Hepatocyte (in vitro differentiated cells): ENCODE measurements around the gene SPSB1. TPM values are rescaled to one million over a fixed set of nuclear protein-coding genes. Genes with fewer than 3 reads are reported as not detected.

ENCODE experiments used
- DNase-seq: peaks from one replicate; pipeline ENCODE4 v3.0.0-alpha.2; 2016; ENCODE audit warnings: low spot score
- H2AFZ ChIP-seq: fragments of 200-600 bp; sonication (generic); 2 replicates; pipeline ENCODE4 v1.6.0; 2016; ENCODE audit warnings: antibody characterized with exemption, mild to moderate bottlenecking
- H3K27ac ChIP-seq: fragments of 200-600 bp; sonication (generic); 2 replicates; pipeline ENCODE4 v1.5.1; 2016; ENCODE audit warnings: mild to moderate bottlenecking
- H3K27me3 ChIP-seq: fragments of 200-600 bp; sonication (generic); 2 replicates; pipeline ENCODE4 v1.6.1; 2016
- H3K36me3 ChIP-seq: fragments of 200-600 bp; sonication (generic); replicated peaks from 2 replicates; pipeline ENCODE4 v1.5.1; 2016; ENCODE audit warnings: low read depth; ENCODE audit not compliant: insufficient read depth
- H3K4me1 ChIP-seq: fragments of 200-600 bp; sonication (generic); 2 replicates; pipeline ENCODE4 v1.5.1; 2016; ENCODE audit warnings: mild to moderate bottlenecking, moderate library complexity; ENCODE audit not compliant: insufficient read depth
- H3K4me2 ChIP-seq: fragments of 200-600 bp; sonication (generic); 2 replicates; pipeline ENCODE4 v1.6.0; 2016
- H3K4me3 ChIP-seq: fragments of 200-600 bp; sonication (generic); 2 replicates; pipeline ENCODE4 v1.5.1; 2016; ENCODE audit warnings: mild to moderate bottlenecking
- H3K79me2 ChIP-seq: fragments of 200-600 bp; sonication (generic); 2 replicates; pipeline ENCODE4 v1.6.0; 2017; ENCODE audit warnings: mild to moderate bottlenecking
- H3K9me2 ChIP-seq: fragments of 200-600 bp; sonication (generic); replicated peaks from 2 replicates; pipeline ENCODE4 v1.6.0; 2017; ENCODE audit warnings: mild to moderate bottlenecking; ENCODE audit not compliant: insufficient read depth
- H3K9me3 ChIP-seq: fragments of 200-600 bp; sonication (generic); 2 replicates; pipeline ENCODE4 v1.5.1; 2016; ENCODE audit warnings: low read depth, mild to moderate bottlenecking
- H4K20me1 ChIP-seq: fragments of 200-600 bp; sonication (generic); 2 replicates; pipeline ENCODE4 v1.6.0; 2016; ENCODE audit warnings: mild to moderate bottlenecking; ENCODE audit not compliant: insufficient read depth, poor library complexity, severe bottlenecking
- CTCF ChIP-seq: fragments of 200-600 bp; sonication (generic); IDR thresholded peaks from 2 replicates; pipeline ENCODE4 v1.5.1; 2016; ENCODE audit warnings: antibody characterized with exemption, mild to moderate bottlenecking; ENCODE audit not compliant: poor library complexity
- EZH2 ChIP-seq: fragments of 200-600 bp; sonication (generic); IDR thresholded peaks from 2 replicates; pipeline ENCODE4 v1.6.1; 2016; ENCODE audit warnings: antibody characterized with exemption, mild to moderate bottlenecking, borderline replicate concordance
- EZH2phosphoT487 ChIP-seq: fragments of 200-600 bp; sonication (generic); IDR thresholded peaks from one replicate; pipeline ENCODE4 v1.6.1; 2018; ENCODE audit warnings: antibody characterized with exemption, mild to moderate bottlenecking, low read depth, moderate library complexity; ENCODE audit not compliant: unreplicated experiment, severe bottlenecking
- whole genome bisulfite sequencing: methylation state at CpG from one replicate; pipeline ENCODE4 v1.1.6; 2016; ENCODE audit warnings: low lambda C conversion rate; ENCODE audit errors: missing lambda C conversion rate; 5-methylcytosine and 5-hydroxymethylcytosine counted together
- polyA plus RNA-seq: library from polyadenylated mRNA; unstranded; fragments of >200 nt; fragmentation: Nextera tagmentation; extraction: Ambion mirVana; gene quantifications from 2 replicates; pipeline ENCODE4 v1.2.1, GENCODE V29; 2016
- total RNA-seq: library from RNA; depleted of rRNA; stranded (reverse); fragments of >200 nt; gene quantifications from 2 replicates; pipeline ENCODE4 v1.2.3, GENCODE V29; 2014

Gene SPSB1
- total and polyA plus RNA-seq, 2 experiments from 2014 or later: 61.3 to 102 TPM

GRCh38 chr1:9317072-9317471 lies 24.4 kb downstream of the SPSB1 start:
- no peak for TF ChIP-seq EZH2
- no peak for TF ChIP-seq CTCF
- TF ChIP-seq EZH2phosphoT487: no peak
- Histone ChIP-seq H3K27ac (peak overlapping the region; percentile 77), H3K27me3 (no peaks in the 10 kb centered on the region), H3K36me3 (no peaks in the 10 kb centered on the region), H3K4me3 (no peak overlapping the region), H2AFZ (no peak overlapping the region), H3K79me2 (peaks cover 97% of the 10 kb centered on the region), H3K4me1 (peaks cover 51% of the 10 kb centered on the region), H3K4me2 (peak overlapping the region; percentile 59), H3K9me3 (no peaks in the 10 kb centered on the region), H3K9me2 (no peaks in the 10 kb centered on the region), H4K20me1 (peaks cover 80% of the 10 kb centered on the region)
- DNase-seq: no peak
- 91% methylated on average over 7 of the region's 7 CpGs for WGBS

GRCh38 chr1:9317591-9318417 lies 25.1 kb downstream of the SPSB1 start:
- Histone ChIP-seq H3K36me3 (no peaks in the 10 kb centered on the region), H3K4me2 (peak overlapping the region; percentile 59), H3K4me3 (no peak overlapping the region), H3K79me2 (peaks cover 97% of the 10 kb centered on the region), H3K4me1 (peaks cover 49% of the 10 kb centered on the region), H4K20me1 (peaks cover 74% of the 10 kb centered on the region), H3K27me3 (no peaks in the 10 kb centered on the region), H3K9me3 (no peaks in the 10 kb centered on the region), H3K27ac (peak overlapping the region; percentile 77), H3K9me2 (no peaks in the 10 kb centered on the region), H2AFZ (no peak overlapping the region)
- TF ChIP-seq EZH2phosphoT487 (no peak), EZH2 (no peak), CTCF (no peak)
- 77% methylated on average over 28 of the region's 28 CpGs for WGBS
- peak; percentile 37 for DNase-seq

- Histone ChIP-seq H2AFZ (no peak overlapping the region), H3K4me1 (peaks cover 49% of the 10 kb centered on the region), H3K4me2 (peak overlapping the region; percentile 66), H3K79me2 (peaks cover 98% of the 10 kb centered on the region), H3K4me3 (no peak overlapping the region), H3K27ac (peak overlapping the region; percentile 91), H3K9me3 (no peaks in the 10 kb centered on the region), H4K20me1 (peaks cover 66% of the 10 kb centered on the region), H3K9me2 (no peaks in the 10 kb centered on the region), H3K27me3 (no peaks in the 10 kb centered on the region), H3K36me3 (no peaks in the 10 kb centered on the region)
- TF ChIP-seq EZH2 (no peak), EZH2phosphoT487 (no peak)
- 91% methylated on average over 17 of the region's 20 CpGs for WGBS
- DNase-seq: no peak
These were observed 26.6 kb downstream of the SPSB1 start for GRCh38 chr1:9319208-9319788.
